ENCODE results near the gene SYNDIG1L. TPM values are rescaled to one million over a fixed set of nuclear protein-coding genes. Genes with fewer than 3 reads are reported as not detected.
"Not testable (repeated sequence)": the region's sequence is repeated elsewhere in the genome, so short reads cannot be mapped to it uniquely, and the experiment has no call there.

The SYNDIG1L gene
- total RNA-seq, 1 donor from 2014 or later, result 0.26 TPM

DNA sequence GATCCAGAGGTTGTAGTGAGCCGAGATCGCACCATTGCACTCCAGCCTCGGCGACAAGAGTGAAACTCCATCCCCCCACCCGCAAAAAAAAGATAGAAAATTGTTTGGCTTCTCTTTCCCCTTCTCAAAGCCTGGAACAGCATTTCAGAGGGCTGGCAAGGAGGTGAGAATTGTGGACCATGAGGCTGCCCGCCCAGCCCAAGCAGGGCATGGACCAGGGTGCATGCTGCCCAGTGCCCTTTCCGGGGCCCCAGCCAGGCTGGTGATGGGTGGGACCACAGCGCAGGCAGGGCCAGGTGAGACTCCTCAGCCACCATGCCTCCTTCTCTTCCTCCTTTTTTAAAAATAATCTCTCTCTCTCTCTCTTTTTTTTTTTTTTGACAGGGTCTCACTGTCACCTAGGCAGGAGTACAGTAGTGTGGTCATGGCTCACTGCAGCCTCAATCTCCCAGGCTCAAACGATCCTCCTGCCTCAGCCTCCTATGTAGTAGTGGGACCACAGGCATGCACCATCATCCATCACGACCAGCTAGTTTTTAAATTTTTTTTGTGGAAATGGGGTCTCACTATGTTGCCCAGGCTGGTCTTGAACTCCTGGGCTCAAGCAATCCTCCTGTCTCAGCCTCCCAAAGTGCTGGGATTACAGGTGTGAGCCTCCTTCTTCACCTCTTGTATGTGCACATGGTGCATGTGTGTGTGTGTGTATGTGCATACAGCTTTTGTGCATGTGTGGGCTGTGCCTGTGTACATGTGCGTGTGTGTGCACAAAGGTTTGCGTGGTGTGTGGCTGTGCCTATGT lies 22.2 kb downstream of the SYNDIG1L start:
- DNase-seq (ENCODE audit: low spot score), result no peak

DNA sequence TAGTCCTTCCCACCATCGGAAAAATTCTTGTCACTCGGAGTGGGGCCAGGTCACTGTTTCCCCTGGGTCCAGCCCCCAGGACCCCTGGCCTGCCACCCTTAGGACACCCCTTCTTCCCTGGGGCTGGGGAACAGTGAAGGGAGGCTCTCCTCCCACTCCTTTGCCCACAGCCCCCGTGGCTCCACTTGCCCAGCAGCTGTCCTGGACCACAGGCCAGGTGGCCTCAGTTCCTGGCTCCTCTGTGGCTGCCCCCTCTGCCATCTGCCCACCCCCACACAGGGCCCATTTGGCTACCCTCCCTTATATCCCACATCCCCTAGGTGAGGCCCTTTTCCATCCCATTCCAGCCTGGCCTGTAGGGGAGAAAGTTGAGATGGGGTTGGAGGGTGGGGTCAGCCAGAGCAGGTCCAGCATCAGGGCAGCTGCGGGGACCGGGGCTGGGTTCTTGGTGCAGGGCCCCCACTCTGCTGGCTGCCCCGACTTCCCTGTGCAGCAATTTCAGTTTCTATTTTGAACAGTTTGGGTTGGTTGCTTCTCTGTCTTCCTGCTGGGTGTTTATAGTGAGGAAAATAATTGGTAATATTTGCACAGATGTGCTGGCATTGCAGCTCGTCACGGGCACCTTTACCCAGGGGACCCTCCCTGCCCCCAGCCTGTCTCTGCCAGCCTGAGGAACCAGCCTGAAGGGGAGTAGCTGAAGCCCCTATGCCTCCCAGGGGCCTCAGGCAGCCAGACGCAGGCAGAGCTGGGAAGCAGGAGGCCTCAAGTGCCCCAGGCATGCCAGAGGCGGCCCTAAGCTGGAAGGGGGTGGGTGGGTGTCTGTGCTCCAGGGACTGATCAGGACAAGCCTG lies 23.4 kb downstream of the SYNDIG1L start:
- no peak for DNase-seq (ENCODE audit: low spot score)

DNA sequence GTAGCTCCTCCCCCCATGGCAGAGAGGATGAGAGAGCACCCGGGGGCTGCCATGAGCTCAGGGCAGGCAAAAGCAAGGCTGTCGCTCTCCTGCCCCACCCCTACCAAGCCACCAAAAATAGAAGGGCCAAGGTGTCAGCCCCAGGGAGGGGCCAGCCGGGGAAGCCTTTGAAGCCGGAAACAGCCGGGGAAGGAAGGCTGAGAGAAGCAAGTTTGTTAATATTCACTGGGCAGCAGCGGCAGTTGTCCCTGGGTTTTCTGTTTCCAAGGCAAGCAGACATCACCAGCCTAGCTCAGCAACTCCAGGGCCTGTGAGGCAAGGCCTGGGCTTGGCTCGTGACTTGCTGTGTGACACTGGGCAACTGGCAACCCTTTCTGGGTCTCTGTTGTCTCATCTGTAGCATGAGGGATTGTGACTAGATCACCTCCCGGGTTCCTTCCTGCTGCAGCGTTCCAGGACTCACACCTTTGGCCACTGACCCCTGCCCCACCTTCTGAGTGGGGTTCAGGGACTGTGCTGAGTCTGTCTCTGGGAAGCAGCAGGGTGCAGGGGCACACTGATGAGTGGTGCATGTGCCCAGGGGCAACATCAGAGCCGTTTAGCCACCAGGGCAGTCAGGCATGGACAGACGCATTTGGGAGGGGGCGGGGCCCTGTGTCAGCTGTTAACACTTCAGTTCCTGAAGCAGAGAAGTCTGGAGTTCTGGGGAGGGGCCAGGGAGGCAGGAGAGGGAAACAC lies 24.3 kb downstream of the SYNDIG1L start:
- DNase-seq (ENCODE audit: low spot score), result peak; percentile 18

DNA sequence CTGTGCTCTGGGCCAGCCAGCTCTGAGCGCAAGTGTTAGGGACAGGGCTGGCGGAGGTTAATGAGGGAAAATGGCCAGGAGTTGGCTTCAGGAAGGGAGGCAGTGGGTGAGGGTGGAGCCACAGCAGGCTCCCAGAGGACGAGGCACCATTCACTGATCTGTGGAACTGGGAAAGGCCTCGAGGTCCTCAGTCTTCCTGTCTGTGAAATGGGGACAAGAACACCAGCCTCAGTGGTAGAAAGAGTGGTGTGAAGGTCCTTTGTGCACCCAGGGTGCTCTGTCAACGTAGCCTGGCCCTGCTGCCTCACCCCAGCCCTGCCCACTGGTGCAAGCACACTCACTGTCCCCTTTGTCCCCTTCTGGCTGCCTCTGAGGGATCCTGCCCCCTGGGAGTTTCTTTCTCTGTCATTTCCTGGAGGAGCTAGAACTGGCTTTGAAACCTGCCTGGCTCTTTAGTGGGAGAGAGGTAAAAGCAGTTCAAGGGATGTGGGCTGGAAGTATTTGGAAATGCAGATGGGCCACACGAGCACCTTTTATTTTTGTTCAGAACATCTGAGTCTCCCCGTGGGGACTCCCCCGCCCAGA lies 25.0 kb downstream of the SYNDIG1L start:
- DNase-seq (ENCODE audit: low spot score), result no peak

DNA sequence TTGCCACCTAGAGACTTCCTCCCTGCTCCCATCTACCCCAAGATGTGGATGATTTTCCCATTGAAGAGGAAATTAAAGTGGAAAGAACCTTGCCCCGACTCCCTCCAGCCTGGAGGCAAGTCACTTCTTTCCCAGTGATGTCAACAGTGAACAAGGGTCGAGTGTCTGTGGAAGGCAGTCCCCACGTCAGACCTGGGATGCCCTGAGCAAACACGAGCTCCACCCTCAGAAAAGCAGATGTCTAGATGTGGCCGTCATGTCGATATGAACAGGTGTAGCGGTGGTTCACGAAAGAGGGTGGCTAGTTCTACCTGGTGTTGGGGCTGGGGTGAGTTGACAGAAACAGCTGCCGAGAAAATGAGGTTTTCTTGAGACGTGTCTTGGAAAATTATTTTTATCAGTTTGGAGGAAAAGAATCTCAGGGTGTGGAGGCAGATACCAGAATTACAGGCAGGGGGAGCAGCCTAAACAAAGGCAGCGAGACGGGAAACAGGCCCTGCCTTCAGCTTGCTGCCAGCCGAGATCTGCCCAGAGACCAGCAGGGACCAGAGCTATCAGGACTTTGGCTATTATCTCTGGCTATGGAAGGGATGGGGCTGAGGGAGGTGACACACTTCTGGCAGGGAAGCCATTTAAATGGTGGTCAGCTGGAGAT lies 25.9 kb downstream of the SYNDIG1L start:
- DNase-seq (ENCODE audit: low spot score), result no peak

DNA sequence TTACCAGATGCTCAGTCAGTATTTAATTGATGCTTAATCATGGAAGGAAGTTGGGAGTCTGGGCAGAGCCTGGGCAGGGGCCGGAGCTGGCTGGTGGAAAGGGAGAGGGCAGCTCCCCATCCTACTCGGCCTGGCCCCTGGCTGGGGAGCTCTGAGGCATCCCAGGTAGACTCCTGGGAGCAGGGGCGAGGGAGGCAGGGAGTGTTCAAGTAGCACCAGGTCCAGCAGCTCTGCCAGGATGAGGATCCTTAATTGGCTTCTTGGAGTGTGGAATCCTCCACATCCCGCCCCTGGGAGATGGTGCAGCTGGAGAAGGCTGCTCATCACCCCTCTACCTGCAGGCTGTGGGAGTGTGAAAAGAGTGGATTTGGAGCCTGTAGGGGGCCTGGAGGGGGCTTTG lies 30.9 kb downstream of the SYNDIG1L start:
- no peak for DNase-seq (ENCODE audit: low spot score)

DNA sequence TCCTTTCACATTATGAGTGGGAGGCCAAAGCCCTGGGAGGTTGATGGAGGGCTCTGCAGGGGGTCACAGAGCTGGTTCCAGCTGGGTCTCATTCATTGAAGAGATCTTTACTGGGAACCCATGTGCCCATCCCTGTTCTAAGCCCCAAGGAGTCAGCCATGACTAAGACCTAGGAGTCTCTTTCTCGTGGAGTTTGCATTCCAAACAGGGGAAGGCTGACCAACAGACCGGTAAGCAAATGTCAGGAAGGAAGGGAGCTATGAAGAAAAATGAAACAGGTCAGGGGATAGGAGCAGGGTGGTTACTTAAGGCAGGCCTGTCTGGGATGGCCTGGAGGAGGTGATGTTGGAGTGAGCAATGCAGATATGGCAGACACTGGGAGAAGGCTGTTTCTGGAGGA lies 31.5 kb downstream of the SYNDIG1L start:
- no peak for DNase-seq (ENCODE audit: low spot score)

DNA sequence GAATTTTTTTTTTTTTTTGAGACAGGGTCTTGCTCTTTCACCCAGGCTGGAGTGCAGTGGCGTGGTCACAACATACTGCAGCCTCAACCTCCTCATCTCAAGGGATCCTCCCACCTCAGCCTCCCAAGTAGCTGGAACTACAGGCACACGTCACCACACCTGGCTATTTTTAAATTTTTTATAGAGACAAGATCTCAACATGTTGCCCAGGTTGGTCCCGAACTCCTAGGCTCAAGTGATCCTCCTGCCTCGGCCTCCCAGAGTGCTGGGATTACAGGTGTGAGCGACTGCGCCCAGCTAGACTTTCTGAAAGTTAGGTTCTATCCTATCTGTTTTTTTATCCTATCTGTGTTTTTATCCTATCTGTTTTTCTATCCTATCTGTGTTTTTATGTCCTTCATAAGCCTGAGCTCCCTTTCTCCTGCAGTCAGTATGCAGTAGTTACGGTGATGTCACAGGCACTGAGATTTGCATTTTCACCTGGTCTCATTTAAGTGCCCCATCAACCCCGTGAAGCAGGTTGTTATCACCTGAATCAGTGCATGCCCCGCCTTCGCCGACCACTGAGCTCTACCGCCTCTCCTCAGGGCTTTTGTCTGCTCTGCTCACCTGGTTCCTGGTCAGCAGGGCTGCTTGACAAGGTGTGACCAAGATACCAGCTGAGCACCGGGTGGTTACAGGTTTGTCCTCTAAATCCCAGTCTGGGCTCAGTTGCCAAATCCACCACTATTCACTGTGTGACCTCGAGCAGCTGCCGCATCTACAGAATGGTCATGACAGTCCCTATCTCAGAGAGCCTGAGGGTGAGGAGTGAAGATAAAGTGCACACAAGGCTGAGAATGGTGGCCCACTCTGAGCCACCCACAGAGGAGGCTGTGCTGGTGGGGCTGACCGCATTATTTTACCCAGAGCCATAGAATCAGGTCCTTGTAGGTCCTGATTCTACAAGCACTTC lies 33.1 kb downstream of the SYNDIG1L start:
- DNase-seq (ENCODE audit: low spot score), result no peak

DNA sequence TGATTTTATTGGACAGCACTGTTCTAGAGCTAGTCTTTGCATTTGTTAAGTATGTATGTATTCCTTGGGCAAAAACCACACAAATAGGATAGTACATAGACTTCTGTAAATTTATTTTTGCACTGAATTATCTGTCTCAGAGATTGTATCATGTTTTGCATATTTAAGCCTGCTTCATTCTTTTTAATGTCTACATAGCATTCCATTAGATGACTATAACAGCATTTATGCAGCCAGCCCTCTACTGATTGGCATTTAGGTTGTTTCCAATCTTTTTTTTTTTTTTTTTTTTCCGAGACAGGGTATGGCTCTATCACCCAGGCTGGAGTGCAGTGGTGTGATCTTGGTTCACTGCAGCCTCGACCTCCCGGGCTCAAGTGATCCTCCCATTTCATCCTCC lies 34.5 kb downstream of the SYNDIG1L start:
- DNase-seq (ENCODE audit: low spot score), result no peak

DNA sequence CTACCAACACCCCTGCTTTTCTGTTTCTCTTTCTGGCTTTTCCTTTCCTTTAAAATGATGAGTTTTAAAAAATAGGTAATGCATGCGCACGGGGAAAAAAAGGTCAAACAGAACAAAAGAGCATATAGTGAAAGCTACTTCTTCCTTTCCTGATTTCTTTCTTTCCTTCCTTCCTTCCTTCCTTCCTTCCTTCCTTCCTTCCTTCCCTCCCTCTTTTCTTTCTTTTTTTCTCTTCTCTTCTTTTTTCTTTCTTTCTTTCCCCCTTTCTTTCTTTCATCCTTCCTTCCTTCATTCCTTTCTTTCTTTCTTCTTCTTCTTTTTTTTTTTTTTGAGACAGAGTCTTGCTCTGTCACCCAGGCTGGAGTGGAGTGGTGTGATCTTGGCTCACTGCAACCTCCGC lies 35.5 kb downstream of the SYNDIG1L start:
- DNase-seq (ENCODE audit: low spot score), result not testable (repeated sequence)

DNA sequence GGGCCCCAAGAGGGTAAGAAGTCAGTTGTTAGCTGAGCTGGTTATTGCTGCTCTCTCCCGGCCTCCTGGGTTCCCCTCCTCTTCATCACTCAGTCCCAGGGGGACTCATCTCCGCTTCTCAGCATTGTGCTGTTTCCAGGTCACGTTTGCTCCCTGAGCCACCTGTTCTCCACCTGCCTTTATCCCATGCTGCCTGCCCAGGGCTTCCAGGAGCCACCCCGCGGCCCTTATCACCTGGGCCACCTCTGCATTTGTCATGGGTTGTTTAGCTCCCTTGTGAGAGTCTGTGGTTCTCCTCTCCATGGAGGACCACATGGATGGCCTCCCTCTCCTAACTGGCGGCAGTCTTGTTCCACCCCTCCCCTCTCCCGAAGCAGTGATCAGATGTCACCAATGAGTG lies 36.0 kb downstream of the SYNDIG1L start:
- DNase-seq (ENCODE audit: low spot score), result no peak

DNA sequence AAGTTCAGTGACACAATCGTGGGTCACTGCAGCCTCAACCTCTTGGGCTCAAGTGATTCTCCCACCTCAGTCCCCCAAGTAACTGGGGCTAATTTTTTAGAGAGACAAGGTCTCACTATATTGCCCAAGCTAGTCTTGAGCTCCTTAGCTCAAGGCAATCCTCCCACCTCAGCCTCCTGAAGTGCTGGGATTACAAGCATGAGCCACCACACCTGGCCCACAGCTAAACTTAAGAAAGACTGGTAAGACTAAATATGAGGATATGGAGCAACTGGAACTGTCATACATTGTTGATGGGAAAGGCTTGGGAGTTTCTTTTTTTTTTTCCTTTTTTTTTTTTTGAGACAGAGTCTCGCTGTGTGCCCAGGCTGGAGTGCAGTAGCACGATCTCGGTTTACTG lies 43.8 kb downstream of the SYNDIG1L start:
- DNase-seq (ENCODE audit: low spot score), result no peak

DNA sequence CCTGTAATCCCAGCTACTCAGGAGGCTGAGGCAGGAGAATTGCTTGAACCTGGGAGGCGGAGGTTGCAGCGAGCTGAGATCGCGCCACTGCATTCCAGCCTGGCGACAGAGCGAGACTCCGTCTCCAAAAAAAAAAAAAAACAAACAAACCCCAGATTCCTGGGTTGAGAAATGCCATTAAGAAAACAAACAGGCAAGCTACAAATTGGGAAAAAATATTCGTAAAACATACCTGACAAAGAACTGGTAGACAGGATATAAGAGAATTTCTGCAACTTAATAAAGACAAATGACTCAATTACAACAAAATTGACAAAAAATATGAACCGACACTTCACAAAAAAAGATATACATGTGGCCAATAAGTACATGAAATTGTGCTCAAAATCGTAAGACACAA lies 44.4 kb downstream of the SYNDIG1L start:
- not testable (repeated sequence) for DNase-seq (ENCODE audit: low spot score)

DNA sequence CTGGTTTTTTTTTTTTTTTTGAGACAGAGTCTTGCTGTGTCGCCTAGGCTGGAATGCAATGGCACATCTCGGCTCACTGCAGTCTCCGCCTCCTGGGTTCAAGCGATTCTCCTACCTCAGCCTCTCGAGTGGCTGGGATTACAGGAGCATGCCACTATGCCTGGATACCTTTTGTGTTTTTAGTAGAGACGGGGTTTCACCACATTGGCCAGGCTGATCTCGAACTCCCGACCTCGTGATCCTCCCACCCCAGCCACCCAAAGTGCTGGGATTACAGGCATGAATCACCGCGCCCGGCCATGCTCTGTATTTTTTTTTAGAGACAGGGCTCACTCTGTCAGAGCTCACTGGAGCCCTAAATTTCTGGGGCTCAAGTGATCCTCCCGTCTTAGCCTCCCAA lies 45.2 kb downstream of the SYNDIG1L start:
- DNase-seq (ENCODE audit: low spot score), result no peak

DNA sequence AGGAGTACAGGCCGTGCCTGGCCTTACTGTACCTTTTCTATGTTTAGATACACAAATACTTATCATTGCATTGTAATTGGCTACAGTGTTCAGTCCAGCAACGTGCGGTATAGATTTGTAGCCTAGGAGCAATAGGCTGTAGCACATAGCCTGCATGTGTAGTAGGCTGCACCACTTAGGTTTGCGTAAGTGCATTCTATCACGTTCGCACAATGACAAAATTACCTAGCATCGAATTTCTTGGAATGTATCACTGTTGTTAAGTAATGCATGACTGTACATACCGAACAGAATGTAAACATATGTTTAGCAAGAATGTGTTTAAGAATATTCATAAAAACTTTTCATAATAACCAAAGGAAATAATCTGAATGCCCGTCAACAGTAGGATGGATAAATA lies 45.8 kb downstream of the SYNDIG1L start:
- no peak for DNase-seq (ENCODE audit: low spot score)

DNA sequence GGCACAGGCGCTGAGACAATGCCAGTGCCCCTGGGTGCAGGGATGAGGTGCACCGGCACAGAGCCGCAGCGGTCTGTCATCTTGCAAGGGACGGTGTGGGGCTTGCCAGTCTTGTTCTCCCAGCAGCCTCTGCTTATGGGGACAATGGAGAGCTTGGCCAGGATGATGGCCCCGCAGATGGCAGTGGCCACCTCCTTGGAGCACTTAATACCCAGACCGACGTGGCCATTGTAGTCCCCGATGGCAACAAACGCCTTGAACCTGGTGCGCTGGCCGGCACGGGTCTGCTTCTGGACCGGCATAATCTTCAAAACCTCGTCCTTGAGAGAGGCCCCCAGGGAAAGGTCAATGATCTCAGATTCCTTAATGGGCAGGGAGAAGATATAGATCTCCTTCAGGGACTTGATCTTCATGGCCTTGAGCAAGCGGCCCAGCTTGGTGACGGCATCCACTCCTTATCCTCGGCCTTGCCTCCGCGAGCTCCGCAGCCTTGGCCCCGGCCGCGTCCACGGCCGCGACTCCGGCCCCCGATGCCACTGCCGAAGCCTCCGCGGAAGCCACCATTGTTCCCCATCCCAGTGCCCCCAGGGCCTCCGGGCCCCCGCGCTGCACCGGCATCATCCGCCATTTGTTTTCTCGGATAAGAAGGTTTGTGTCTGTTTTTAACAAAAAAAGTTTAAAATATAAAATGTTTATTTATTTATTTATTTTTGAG lies 47.9 kb downstream of the SYNDIG1L start:
- no peak for DNase-seq (ENCODE audit: low spot score)

DNA sequence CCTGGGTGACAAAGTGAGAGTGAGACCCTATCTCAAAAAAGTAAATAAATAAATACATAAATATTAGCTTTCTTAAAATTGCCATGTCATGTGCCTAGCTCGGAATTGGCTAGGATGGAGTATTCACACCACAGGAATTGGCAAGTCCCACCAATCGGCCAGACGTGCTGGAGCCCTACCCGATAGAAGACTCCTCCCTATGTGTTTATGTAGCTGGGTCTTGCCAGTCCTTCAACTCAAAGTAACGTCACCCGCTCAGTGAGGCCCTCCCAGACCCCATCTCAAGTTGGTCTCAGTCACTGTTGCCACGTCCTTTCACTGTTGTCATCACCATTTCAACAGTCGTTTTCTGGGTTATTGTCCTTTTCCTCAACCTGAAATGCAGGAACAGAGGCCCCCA lies 57.6 kb downstream of the SYNDIG1L start:
- no peak for DNase-seq (ENCODE audit: low spot score)

DNA sequence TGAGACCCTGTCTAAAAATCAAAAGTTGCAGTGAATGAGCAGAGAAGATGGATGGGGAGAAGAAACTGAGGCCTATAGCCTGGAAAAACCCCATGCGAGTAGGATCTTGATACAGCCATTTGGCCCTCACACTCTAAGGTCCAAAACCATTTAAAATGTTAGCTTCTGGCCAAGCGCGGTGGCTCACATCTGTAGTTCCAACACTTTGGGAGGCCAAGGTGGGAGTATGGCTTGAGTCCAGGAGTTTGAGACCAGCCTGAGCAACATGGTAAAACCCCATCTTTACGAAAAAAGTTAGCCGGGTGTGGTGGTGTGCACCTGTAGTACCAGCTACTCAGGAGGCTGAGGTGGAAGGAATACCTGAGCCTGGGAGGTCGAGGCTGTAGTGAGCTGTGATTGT lies 58.0 kb downstream of the SYNDIG1L start:
- no peak for DNase-seq (ENCODE audit: low spot score)

DNA sequence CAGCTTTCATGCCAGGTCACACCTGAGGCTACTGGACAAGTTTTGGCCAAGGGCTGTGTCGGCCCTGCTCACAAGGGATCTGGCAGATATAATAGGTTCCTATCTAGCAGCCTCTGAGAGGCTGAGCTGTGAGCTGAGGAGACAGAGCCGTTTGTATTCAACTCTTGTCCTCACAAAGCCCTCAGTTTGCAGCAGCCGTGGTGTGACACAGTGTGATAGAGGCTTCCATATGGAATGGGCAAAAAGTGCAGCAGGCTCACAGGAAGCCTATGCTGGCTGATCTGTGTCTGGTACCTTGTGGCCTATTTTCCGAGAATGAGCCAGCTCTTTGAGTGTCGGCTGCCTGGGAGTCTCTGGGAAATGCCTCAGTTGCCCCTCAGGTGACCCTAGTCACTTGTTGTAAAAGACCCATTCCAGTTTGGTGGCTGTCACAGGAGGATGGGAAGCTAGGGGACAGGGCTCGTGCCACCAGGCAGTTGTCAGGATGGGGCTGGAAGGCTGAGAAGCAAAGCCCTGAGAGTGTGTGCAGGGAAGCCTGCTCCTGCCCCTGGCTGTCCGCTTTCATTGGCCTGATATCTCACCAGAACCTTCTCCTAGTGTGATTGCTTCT lies 61.6 kb downstream of the SYNDIG1L start:
- no peak for DNase-seq (ENCODE audit: low spot score)
